ENCODE data around the gene TRMT6.

GRCh38 chr20:5914859-5915258, 35.5 kb downstream of the TRMT6 start:
- no peak for TF ChIP-seq CTCF (IDR thresholded peaks at IDR 0.05; ENCODE audit: poor library complexity)
- TF ChIP-seq EZH2 (IDR thresholded peaks at IDR 0.05; ENCODE audit: borderline replicate concordance), result no peak
